GM21360 (cell line): ENCODE measurements around the gene MARCHF3.
"Not testable (repeated sequence)": the region's sequence is repeated elsewhere in the genome, so short reads cannot be mapped to it uniquely, and the experiment has no call there.

Experiments
- ATAC-seq: cut with Tn5 transposase; IDR thresholded peaks from one replicate; pipeline ENCODE4 v1.9.1; 2021; ENCODE audit warnings: mild to moderate bottlenecking, moderate library complexity; ENCODE audit not compliant: unreplicated experiment

MARCHF3 gene

GRCh38 chr5:126881821-126882600, 148.3 kb downstream of the MARCHF3 start:
- ATAC-seq, result no peak

- no peak for ATAC-seq
Measured at GRCh38 chr5:126878634-126879033, 151.7 kb downstream of the MARCHF3 start.

- ATAC-seq, result no peak
Measured at GRCh38 chr5:126878085-126878484, 152.3 kb downstream of the MARCHF3 start.

GRCh38 chr5:126877602-126878001, 152.8 kb downstream of the MARCHF3 start:
- no peak for ATAC-seq

- no peak for ATAC-seq
Measured at GRCh38 chr5:126875303-126875785, 155.0 kb downstream of the MARCHF3 start.

GRCh38 chr5:126872561-126873354, 157.6 kb downstream of the MARCHF3 start:
- ATAC-seq, result no peak

DNA sequence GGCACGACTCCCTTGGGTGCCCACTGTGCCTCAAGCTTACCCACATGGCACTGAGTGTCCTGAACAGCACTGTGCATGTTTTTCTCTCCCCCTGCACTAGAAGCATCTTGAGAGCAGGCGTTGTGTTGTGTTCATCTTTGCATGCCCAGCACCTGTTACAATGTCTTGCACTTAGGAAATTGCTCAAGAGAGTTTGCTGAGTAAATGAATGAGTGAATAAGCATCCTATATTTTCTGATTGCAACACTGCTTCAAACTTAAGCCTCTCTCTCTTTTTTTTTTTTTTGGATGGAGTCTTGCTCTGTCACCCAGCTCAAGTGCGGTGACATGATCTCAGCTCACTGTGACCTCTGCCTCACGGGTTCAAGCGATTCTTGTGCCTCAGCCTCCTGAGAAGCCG, 158.9 kb downstream of the MARCHF3 start:
- no peak for ATAC-seq

- peak; percentile 89 for ATAC-seq
Measured at GRCh38 chr5:126869005-126869451, 161.3 kb downstream of the MARCHF3 start.

DNA sequence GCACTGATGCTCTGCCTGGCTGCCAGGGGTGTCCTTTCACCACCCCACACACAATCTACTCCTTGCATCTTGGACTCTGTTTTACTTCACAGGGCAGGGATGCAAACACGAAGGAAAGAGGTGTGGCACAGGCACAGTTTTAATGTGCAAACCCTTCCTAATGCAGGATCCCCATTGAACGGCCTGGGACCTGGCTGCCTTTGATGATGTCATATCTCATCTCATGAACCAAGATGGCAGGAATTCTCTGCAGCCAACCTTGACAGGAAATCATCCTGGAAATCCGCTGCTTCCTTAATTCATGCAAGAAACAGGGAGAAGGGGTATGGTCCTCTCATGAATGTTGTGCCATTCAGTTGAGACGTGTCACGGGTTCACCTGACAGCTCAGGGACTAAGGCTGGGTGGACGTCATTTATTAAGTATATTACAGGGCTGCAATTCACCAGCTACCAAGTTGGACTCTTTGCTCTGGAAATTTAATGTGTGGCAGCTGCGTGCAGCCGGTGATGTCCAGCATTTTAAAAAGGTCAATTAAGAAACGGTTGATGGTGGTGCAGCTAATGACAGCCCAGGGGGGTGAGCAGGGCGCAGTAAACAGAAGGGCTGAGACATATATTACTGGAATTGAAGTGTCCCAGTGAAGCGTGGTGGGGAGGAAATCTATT, 161.9 kb downstream of the MARCHF3 start:
- peak; percentile 5 for ATAC-seq

DNA sequence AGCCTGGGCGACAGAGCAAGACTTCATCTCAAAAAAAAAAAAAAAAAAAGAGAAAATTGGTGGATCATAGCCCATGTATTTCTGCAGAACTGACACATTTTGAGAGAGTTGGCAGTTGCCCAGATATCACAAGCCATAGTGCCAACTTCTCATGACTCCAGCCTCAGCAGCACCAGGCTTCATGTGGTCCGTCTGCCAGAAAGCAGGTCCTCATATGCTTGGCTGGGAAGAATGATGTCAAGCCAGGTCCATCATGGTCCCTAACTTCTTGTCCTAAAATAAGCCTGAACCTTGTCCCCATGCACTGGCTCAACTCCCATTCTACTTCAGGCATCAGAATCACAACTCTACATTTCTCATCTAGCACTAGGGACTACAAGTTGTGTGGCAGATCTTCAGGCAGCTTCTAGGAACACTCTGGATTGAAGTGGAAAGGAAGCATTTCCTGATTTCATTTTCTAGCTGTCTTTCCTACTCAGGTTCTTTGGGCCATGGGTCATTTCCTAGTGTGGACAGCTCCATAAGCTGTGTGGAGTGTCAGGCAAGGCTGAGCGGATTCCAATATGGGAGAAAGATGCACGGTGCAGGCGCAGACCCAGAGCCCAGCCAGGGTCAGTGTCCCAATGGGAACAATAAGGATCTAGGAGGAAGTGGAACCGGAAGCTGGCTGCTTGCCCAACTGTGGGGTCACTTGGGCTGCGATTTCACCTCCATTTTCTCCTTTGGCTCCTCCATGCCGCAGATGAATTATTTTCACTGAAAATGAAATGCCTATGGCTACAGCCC, 163.3 kb downstream of the MARCHF3 start:
- ATAC-seq, result no peak

GRCh38 chr5:126865299-126865698, 165.1 kb downstream of the MARCHF3 start:
- ATAC-seq, result no peak

GRCh38 chr5:126864042-126864688, 166.2 kb downstream of the MARCHF3 start:
- ATAC-seq, result no peak

GRCh38 chr5:126863402-126863801, 167.0 kb downstream of the MARCHF3 start:
- no peak for ATAC-seq

- no peak for ATAC-seq
Measured at GRCh38 chr5:126858441-126858840, 171.9 kb downstream of the MARCHF3 start.

- no peak for ATAC-seq
Measured at GRCh38 chr5:126857472-126858410, 172.6 kb downstream of the MARCHF3 start.

GRCh38 chr5:126855266-126855665, 175.1 kb downstream of the MARCHF3 start:
- ATAC-seq, result no peak

- ATAC-seq, result no peak
Measured at GRCh38 chr5:126854526-126855110, 175.7 kb downstream of the MARCHF3 start.

GRCh38 chr5:126853541-126854307, 176.6 kb downstream of the MARCHF3 start:
- not testable (repeated sequence) for ATAC-seq
